SK-N-SH treated with all-trans-retinoic acid at 6 μM for 48 hours (cell line): ENCODE results near the gene GNAZ.

ENCODE experiments used
- ATAC-seq: fragments of 200-7000 bp; cut with Tn5 transposase; 3 replicates; pipeline ENCODE4 v1.9.1; 2020; ENCODE audit warnings: mild to moderate bottlenecking, moderate library complexity
- ARNTL ChIP-seq: fragments of 450-650 bp; formaldehyde crosslinking; IDR thresholded peaks from 2 replicates; pipeline ENCODE4 v1.5.0; 2020; ENCODE audit warnings: low read depth, mild to moderate bottlenecking, moderate library complexity, borderline replicate concordance
- BACH2 ChIP-seq: fragments of 250-450 bp; sonication (Bioruptor Pico); IDR thresholded peaks from 2 replicates; pipeline ENCODE4 v1.9.0; 2021; ENCODE audit warnings: mild to moderate bottlenecking, borderline replicate concordance
- CREB5 ChIP-seq: fragments of 250-450 bp; sonication (Bioruptor Pico); IDR thresholded peaks from 2 replicates; pipeline ENCODE4 v1.5.1; 2020; ENCODE audit warnings: low read depth, mild to moderate bottlenecking, moderate library complexity
- CSRNP3 ChIP-seq: fragments of 250-450 bp; sonication (Bioruptor Pico); IDR thresholded peaks from 2 replicates; pipeline ENCODE4 v1.5.1; 2021; ENCODE audit warnings: mild to moderate bottlenecking, moderate library complexity
- ESRRG ChIP-seq: fragments of 250-450 bp; sonication (Bioruptor Pico); IDR thresholded peaks from 2 replicates; pipeline ENCODE4 v1.6.1; 2021; ENCODE audit warnings: mild to moderate bottlenecking
- GLIS3 ChIP-seq: fragments of 250-450 bp; sonication (Bioruptor Pico); IDR thresholded peaks from 2 replicates; pipeline ENCODE4 v1.5.0; 2020; ENCODE audit warnings: mild to moderate bottlenecking, moderate library complexity
- ISL1 ChIP-seq: fragments of 250-450 bp; sonication (Bioruptor Pico); IDR thresholded peaks from 2 replicates; pipeline ENCODE4 v2.1.2; 2022; ENCODE audit warnings: mild to moderate bottlenecking, moderate library complexity
- OSR1 ChIP-seq: fragments of 250-450 bp; sonication (Bioruptor Pico); IDR thresholded peaks from 2 replicates; pipeline ENCODE4 v1.8.0; 2022; ENCODE audit warnings: moderate library complexity, mild to moderate bottlenecking, inconsistent platforms
- PATZ1 ChIP-seq: fragments of 250-450 bp; sonication (Bioruptor Pico); IDR thresholded peaks from 2 replicates; pipeline ENCODE4 v1.8.0; 2020; ENCODE audit warnings: mild to moderate bottlenecking, moderate library complexity, borderline replicate concordance
- POU6F1 ChIP-seq: fragments of 250-450 bp; sonication (Bioruptor Pico); IDR thresholded peaks from 2 replicates; pipeline ENCODE4 v1.8.0; 2021; ENCODE audit warnings: low read depth, mild to moderate bottlenecking, moderate library complexity, borderline replicate concordance
- PPARA ChIP-seq: fragments of 250-450 bp; sonication (Bioruptor Pico); IDR thresholded peaks from 2 replicates; pipeline ENCODE4 v1.5.0; 2020; ENCODE audit warnings: mild to moderate bottlenecking, borderline replicate concordance
- RARB ChIP-seq: fragments of 250-450 bp; sonication (Bioruptor Pico); IDR thresholded peaks from 2 replicates; pipeline ENCODE4 v1.8.0; 2021; ENCODE audit warnings: mild to moderate bottlenecking, moderate library complexity
- SNAI2 ChIP-seq: fragments of 250-450 bp; sonication (Bioruptor Pico); IDR thresholded peaks from 2 replicates; pipeline ENCODE4 v1.5.0; 2020; ENCODE audit warnings: mild to moderate bottlenecking, moderate library complexity
- TCF4 ChIP-seq: fragments of 250-450 bp; sonication (Bioruptor Pico); IDR thresholded peaks from 2 replicates; pipeline ENCODE4 v1.8.0; 2021; ENCODE audit warnings: mild to moderate bottlenecking, moderate library complexity, borderline replicate concordance
- TSHZ2 ChIP-seq: fragments of 250-450 bp; sonication (Bioruptor Pico); IDR thresholded peaks from 2 replicates; pipeline ENCODE4 v1.5.0; 2020; ENCODE audit warnings: mild to moderate bottlenecking, moderate library complexity
- ZC3H10 ChIP-seq: fragments of 250-450 bp; sonication (Bioruptor Pico); IDR thresholded peaks from 2 replicates; pipeline ENCODE4 v1.5.1; 2021; ENCODE audit warnings: mild to moderate bottlenecking, moderate library complexity
- ZNF565 ChIP-seq: fragments of 450-650 bp; formaldehyde crosslinking; conservative IDR thresholded peaks from 2 replicates; pipeline ENCODE4 v1.5.0; 2020; ENCODE audit warnings: low read depth, mild to moderate bottlenecking, moderate library complexity
- ZNF70 ChIP-seq: fragments of 450-650 bp; formaldehyde crosslinking; IDR thresholded peaks from 2 replicates; pipeline ENCODE4 v1.5.0; 2020; ENCODE audit warnings: mild to moderate bottlenecking, moderate library complexity
- ZNF8 ChIP-seq: fragments of 450-650 bp; formaldehyde crosslinking; IDR thresholded peaks from 2 replicates; pipeline ENCODE4 v1.5.0; 2020; ENCODE audit warnings: mild to moderate bottlenecking, moderate library complexity

Gene GNAZ

GRCh38 chr22:23115369-23115768, 45.0 kb downstream of the GNAZ start:
- ATAC-seq, result no peak
- no peak for TF ChIP-seq ZC3H10 (CRISPR knock-in tag)
- TF ChIP-seq CSRNP3 (CRISPR knock-in tag), result no peak
- no peak for TF ChIP-seq TCF4
- no peak for TF ChIP-seq ESRRG (CRISPR knock-in tag)
- no peak for TF ChIP-seq POU6F1 (CRISPR knock-in tag)
- no peak for TF ChIP-seq SNAI2 (CRISPR knock-in tag)
- TF ChIP-seq ISL1 (CRISPR knock-in tag), result no peak
- no peak for TF ChIP-seq RARB (CRISPR knock-in tag)
- no peak for TF ChIP-seq PATZ1 (CRISPR knock-in tag)
- no peak for TF ChIP-seq ZNF70
- TF ChIP-seq GLIS3, result no peak
- no peak for TF ChIP-seq PPARA
- TF ChIP-seq TSHZ2 (CRISPR knock-in tag), result no peak
- TF ChIP-seq ARNTL (CRISPR knock-in tag), result no peak
- TF ChIP-seq ZNF565 (CRISPR knock-in tag), result no peak
- no peak for TF ChIP-seq BACH2
- no peak for TF ChIP-seq ZNF8 (CRISPR knock-in tag)
- TF ChIP-seq OSR1 (CRISPR knock-in tag), result no peak
- TF ChIP-seq CREB5 (CRISPR knock-in tag), result no peak
- TF ChIP-seq, all 23 proteins: peak for 0

- no peak for TF ChIP-seq ZC3H10 (CRISPR knock-in tag)
- TF ChIP-seq OSR1 (CRISPR knock-in tag), result no peak
- no peak for TF ChIP-seq ZNF70
- no peak for TF ChIP-seq GLIS3
- TF ChIP-seq ZNF8 (CRISPR knock-in tag), result no peak
- no peak for TF ChIP-seq BACH2
- no peak for TF ChIP-seq CSRNP3 (CRISPR knock-in tag)
- TF ChIP-seq POU6F1 (CRISPR knock-in tag), result no peak
- TF ChIP-seq RARB (CRISPR knock-in tag), result no peak
- TF ChIP-seq SNAI2 (CRISPR knock-in tag), result no peak
- no peak for TF ChIP-seq ARNTL (CRISPR knock-in tag)
- TF ChIP-seq PATZ1 (CRISPR knock-in tag), result no peak
- no peak for ATAC-seq
Observed at GRCh38 chr22:23115825-23116494, 45.6 kb downstream of the GNAZ start.
